ENCODE measurements around the gene SLC40A1. TPM values are rescaled to one million over a fixed set of nuclear protein-coding genes. Genes with fewer than 3 reads are reported as not detected.

SLC40A1 gene
- total RNA-seq, 1 experiment from 2014 or later: not detected

GRCh38 chr2:189613077-189613636 is 32.6 kb upstream of the SLC40A1 start:
- no peak overlapping the region for H2BK120ac ChIP-seq (ENCODE audit: low read depth, low read length, poor library complexity, severe bottlenecking)
- no peak overlapping the region for H3K9ac ChIP-seq (ENCODE audit: extremely low read depth, insufficient read length, low read length)
- no peak overlapping the region for H3K27ac ChIP-seq (ENCODE audit: insufficient read length, low read depth, low read length)
- no peak overlapping the region for H2BK12ac ChIP-seq (ENCODE audit: insufficient read length, low read depth, low read length)
- no peaks in the 10 kb centered on the region for H3K9me3 Mint-ChIP-seq
- H3K56ac ChIP-seq (ENCODE audit: insufficient read length, low read depth, low read length): no peak overlapping the region
- H2AK5ac ChIP-seq (ENCODE audit: insufficient read length, low read length): no peak overlapping the region
- H3K4ac ChIP-seq (ENCODE audit: low read depth, low read length): no peak overlapping the region
- no peak overlapping the region for H3T11ph ChIP-seq (ENCODE audit: low read length)
- H3K18ac ChIP-seq (ENCODE audit: insufficient read length, low read depth, low read length): no peak overlapping the region
- no peak overlapping the region for H3K27ac Mint-ChIP-seq
- no peak overlapping the region for H2AFZ ChIP-seq (ENCODE audit: low read length)
- H3K9me3 ChIP-seq (ENCODE audit: control insufficient read depth, low read depth, low read length): no peaks in the 10 kb centered on the region
- H3K4me1 Mint-ChIP-seq: no peaks in the 10 kb centered on the region
- H3K23ac ChIP-seq (ENCODE audit: insufficient read length, low read depth, low read length): no peak overlapping the region
- no peaks in the 10 kb centered on the region for H3K79me2 ChIP-seq (ENCODE audit: insufficient read depth, low read length)
- no peaks in the 10 kb centered on the region for H3K27me3 ChIP-seq (ENCODE audit: insufficient read depth, low read length)
- no peaks in the 10 kb centered on the region for H3K79me1 ChIP-seq (ENCODE audit: insufficient read depth, low read depth, low read length, poor library complexity, severe bottlenecking)
- H2BK5ac ChIP-seq (ENCODE audit: insufficient read length, low read length): no peak overlapping the region
- H3K4me2 ChIP-seq (ENCODE audit: insufficient read depth, insufficient read length, low read length): no peak overlapping the region
- no peaks in the 10 kb centered on the region for H3K36me3 Mint-ChIP-seq (ENCODE audit: insufficient read depth in 1 of 3, low read depth in 3 of 3)
- H2BK15ac ChIP-seq (ENCODE audit: low read depth, low read length): no peak overlapping the region
- no peak overlapping the region for H4K5ac ChIP-seq (ENCODE audit: insufficient read length, low read depth, low read length)
- no peak overlapping the region for H2BK20ac ChIP-seq (ENCODE audit: low read depth, low read length, poor library complexity, severe bottlenecking)
- H3K27me3 Mint-ChIP-seq (ENCODE audit: low read depth): no peaks in the 10 kb centered on the region; the same call in 1 of the 2 replicates
- H3K23me2 ChIP-seq (ENCODE audit: insufficient read length, low read depth, low read length, poor library complexity, severe bottlenecking): no peaks in the 10 kb centered on the region
- no peak overlapping the region for H3K4me3 Mint-ChIP-seq
- no peak overlapping the region for H3K14ac ChIP-seq (ENCODE audit: insufficient read depth, low read length)
- H4K8ac ChIP-seq (replicated peaks; ENCODE audit: insufficient read length, low read depth, low read length): no peak overlapping the region
- WGBS (ENCODE audit: extremely low coverage, insufficient read length, low lambda C conversion rate): no CpG with 5 or more reads among the region's 6 CpGs
- no peaks in the 10 kb centered on the region for H3K4me1 ChIP-seq (ENCODE audit: insufficient read depth, low read length)
- H4K20me1 ChIP-seq (ENCODE audit: control insufficient read depth, insufficient read depth, insufficient read length): no peaks in the 10 kb centered on the region
- DNase-seq: no peak
- TF ChIP-seq CTCF (conservative IDR thresholded peaks at IDR 0.05): no peak
- no peak overlapping the region for H4K91ac ChIP-seq (ENCODE audit: insufficient read length, low read depth, low read length)
